ENCODE measurements around the gene GALP.
"Not testable (repeated sequence)": the region's sequence is repeated elsewhere in the genome, so short reads cannot be mapped to it uniquely, and the experiment has no call there.

The GALP gene

DNA sequence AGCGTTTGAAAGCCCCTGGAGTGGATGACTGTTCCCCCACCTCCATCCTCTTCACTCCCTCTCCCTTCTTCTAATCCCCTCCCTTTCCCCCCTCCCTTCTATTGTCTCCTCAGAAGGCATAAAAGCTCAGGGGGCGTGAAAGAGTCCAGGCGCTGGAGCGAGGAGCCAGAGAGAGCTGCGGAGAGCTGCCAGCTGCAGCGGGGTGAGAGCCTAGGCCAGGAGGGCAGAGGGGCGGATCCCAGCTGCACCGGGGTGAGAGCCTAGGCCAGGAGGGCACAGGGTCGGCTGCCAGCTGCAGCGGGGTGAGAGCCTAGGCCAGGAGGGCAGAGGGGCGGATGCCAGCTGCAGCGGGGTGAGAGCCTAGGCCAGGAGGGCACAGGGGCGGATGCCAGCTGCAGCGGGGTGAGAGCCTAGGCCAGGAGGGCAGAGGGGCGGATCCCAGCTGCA, at the start of gene GALP:
TSS of gene GALP (plus strand) at position 148 of the 447 bp plus-strand sequence. CDS start 1,101 bp downstream, outside the sequence.
- not testable (repeated sequence) for DNase-seq (ENCODE audit: low read depth)

GRCh38 chr19:56126983-56127780, 48.6 kb upstream of the GALP start:
- no peak for DNase-seq (ENCODE audit: low read depth)

GRCh38 chr19:56130006-56130405, 45.8 kb upstream of the GALP start:
- no peak for DNase-seq (ENCODE audit: low read depth)

GRCh38 chr19:56131651-56132050, 44.2 kb upstream of the GALP start:
- no peak for DNase-seq (ENCODE audit: low read depth)

- no peak for DNase-seq (ENCODE audit: low read depth)
These were observed 43.4 kb upstream of the GALP start for GRCh38 chr19:56132316-56132822.

GRCh38 chr19:56133858-56134653, 41.8 kb upstream of the GALP start:
- no peak for DNase-seq (ENCODE audit: low read depth)

GRCh38 chr19:56134654-56134921, 41.2 kb upstream of the GALP start:
- DNase-seq (ENCODE audit: low read depth): no peak

DNA sequence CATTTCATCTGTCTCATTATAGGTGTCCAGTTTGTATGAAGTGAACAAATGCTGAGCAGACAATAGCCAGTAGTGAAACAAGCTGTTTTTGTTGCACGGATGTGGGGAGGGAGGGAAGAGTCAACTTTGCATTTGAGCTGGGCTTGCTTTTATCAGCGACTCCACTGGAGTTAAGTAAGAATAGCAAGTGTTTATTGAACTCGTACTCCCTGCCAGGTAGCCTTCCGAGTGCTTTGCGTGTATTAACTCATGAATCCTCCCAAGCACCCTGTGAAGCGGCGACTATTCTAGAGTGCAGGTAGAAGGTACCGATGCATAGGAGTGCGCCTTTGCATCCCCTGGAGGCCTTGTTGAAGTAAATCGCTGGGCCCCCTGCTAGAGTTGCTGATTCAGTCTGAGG, 39.4 kb upstream of the GALP start:
- DNase-seq (ENCODE audit: low read depth): no peak

- no peak for DNase-seq (ENCODE audit: low read depth)
These were observed 38.4 kb upstream of the GALP start for GRCh38 chr19:56137405-56137804.

- DNase-seq (ENCODE audit: low read depth): no peak
These were observed 37.7 kb upstream of the GALP start for GRCh38 chr19:56138069-56138468.

- no peak for DNase-seq (ENCODE audit: low read depth)
These were observed 35.8 kb upstream of the GALP start for GRCh38 chr19:56139847-56140582.

- DNase-seq (ENCODE audit: low read depth): peak; percentile 99
These were observed 35.0 kb upstream of the GALP start, which contains the start of gene ZNF444 for GRCh38 chr19:56140583-56141416. TSS of gene ZNF444 (plus strand) at chr19:56141287. CDS start at chr19:56146912, 5,625 bp downstream.

GRCh38 chr19:56141417-56141993, 34.3 kb upstream of the GALP start:
- DNase-seq (ENCODE audit: low read depth): no peak

DNA sequence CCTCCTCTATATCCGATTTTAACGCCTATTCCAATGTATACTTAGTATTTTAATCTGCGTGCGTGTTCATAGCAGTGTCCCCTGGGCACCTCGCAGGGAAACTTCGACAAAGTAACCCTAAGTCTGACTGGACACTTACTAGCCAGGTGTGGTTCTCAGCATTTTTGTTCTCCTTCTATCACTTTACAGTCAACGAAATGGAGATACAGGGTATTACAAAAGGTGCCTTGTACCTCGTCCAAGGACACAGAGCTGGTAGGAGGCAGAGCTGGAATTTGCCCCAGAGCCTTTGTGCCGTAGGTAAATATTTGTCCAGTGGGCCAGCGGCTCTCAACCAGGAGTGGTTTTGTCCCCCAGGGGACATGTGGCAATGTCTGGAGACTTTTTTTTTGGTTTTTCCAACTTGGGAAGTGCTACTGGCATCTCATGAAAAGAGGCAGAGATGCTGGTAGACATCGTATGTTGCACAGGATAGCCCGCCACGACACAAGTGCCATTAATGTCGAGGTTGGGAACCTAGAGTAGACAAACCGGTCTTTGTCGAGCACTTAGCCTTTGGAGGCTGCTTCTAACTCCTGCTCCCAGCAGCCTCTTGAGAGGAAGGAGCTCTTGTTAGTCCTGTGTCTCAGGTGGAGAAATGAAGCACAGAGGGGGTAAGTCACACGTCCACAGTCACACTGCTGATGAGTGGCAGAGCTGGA, 33.6 kb upstream of the GALP start:
- no peak for DNase-seq (ENCODE audit: low read depth)

GRCh38 chr19:56142897-56143434, 32.8 kb upstream of the GALP start:
- no peak for DNase-seq (ENCODE audit: low read depth)

DNA sequence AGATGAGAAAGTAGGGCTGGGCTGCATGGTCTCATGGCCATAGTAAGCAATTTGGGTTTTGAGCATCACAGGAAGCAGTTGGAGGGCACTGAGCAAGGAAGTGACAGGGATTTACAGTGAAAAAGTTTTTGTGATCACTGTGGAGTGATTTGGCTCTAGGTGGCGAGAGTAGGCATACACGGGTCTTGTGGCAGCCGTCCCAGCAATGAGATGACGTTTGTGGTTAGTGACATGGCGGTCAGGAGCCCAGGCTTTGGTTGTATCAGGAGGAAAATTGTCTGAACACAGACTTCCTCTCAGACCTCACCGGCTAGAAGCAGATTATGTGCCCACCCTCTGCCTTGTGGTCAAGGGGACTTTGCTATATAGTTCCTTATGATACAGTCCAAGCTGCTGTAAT, 31.4 kb upstream of the GALP start:
- DNase-seq (ENCODE audit: low read depth): no peak

DNA sequence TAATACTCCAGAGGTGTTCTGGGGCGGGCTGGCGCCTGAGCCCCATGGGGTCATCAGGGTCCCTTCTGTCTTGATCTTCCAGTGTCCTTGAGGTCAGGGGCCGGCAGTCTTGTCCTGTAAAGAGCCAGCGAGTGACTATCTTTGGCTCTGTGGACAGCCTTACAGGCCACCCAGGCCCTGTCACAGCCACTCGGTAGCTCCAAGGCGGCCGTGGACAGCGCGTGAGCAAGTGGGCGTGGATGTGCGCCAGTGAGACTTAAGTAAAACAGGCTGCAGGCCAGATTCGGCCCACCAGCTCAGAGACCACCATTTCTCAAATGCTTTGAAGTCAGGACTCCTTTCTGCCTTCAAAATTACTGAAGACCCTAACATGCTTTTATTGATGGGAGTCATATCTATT, 31.0 kb upstream of the GALP start:
- DNase-seq (ENCODE audit: low read depth): no peak

- no peak for DNase-seq (ENCODE audit: low read depth)
These were observed 30.1 kb upstream of the GALP start for GRCh38 chr19:56145698-56146097.

GRCh38 chr19:56146904-56147303, 28.9 kb upstream of the GALP start:
- no peak for DNase-seq (ENCODE audit: low read depth)

- DNase-seq (ENCODE audit: low read depth): no peak
These were observed 28.5 kb upstream of the GALP start for GRCh38 chr19:56147307-56147706.
